Transverse colon (tissue), 3 donors: ENCODE data around the gene ZNF678.

Source experiments
- EP300 ChIP-seq: sonication (generic); formaldehyde crosslinking; IDR thresholded peaks from one replicate; pipeline ENCODE4 v1.6.1; 2017; ENCODE audit warnings: antibody characterized with exemption, low read depth
- POLR2A ChIP-seq: fragments of 450-650 bp; IDR thresholded peaks from one replicate; pipeline ENCODE4 v1.6.1; 2016; ENCODE audit warnings: antibody characterized with exemption, mild to moderate bottlenecking, moderate library complexity
- TF ChIP-seq, protein P1 (sequence below), 5 experiments: fragments of 200-600 bp in 3 of 5; fragments of 450-650 bp in 2 of 5; sonication (generic) in 3 of 5; IDR thresholded peaks; 1 replicate in 2 of 5; 2 replicates in 3 of 5; pipeline ENCODE4 v1.5.1; 2016 to 2017; ENCODE audit warnings: antibody characterized with exemption in 5 of 5, inconsistent platforms in 3 of 5, mild to moderate bottlenecking in 2 of 5, moderate library complexity in 1 of 5

DNA sequence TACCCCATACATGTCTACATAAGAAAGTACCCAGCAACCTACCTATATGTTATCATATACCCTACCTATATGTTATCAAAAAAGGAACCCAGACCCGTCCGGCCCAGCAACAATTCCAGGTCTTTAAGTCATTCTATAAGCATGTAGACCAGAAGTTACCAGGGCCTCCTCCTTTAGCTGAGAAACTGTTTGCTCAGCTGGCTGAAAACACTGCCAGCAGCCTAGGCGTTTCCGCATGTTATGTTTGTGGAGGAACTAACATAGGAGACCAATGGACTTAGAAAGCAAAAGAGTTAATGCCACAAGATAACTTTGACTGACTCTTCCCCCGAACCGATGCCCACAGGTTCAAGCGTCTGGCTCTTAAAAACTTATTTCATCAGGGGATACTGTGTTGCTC lies 7.1 kb upstream of the ZNF678 start:
- TF ChIP-seq, protein P1, sequence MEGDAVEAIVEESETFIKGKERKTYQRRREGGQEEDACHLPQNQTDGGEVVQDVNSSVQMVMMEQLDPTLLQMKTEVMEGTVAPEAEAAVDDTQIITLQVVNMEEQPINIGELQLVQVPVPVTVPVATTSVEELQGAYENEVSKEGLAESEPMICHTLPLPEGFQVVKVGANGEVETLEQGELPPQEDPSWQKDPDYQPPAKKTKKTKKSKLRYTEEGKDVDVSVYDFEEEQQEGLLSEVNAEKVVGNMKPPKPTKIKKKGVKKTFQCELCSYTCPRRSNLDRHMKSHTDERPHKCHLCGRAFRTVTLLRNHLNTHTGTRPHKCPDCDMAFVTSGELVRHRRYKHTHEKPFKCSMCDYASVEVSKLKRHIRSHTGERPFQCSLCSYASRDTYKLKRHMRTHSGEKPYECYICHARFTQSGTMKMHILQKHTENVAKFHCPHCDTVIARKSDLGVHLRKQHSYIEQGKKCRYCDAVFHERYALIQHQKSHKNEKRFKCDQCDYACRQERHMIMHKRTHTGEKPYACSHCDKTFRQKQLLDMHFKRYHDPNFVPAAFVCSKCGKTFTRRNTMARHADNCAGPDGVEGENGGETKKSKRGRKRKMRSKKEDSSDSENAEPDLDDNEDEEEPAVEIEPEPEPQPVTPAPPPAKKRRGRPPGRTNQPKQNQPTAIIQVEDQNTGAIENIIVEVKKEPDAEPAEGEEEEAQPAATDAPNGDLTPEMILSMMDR (IDR thresholded peaks at IDR 0.05): no peak
- no peak for TF ChIP-seq POLR2A
- no peak for TF ChIP-seq EP300
